Measurements from ENCODE around the gene LSMEM2.
A peak's percentile ranks its signal among the peaks of the same experiment; 100 is the strongest.
"Not testable (repeated sequence)": the region's sequence is repeated elsewhere in the genome, so short reads cannot be mapped to it uniquely, and the experiment has no call there.

LSMEM2 gene

DNA sequence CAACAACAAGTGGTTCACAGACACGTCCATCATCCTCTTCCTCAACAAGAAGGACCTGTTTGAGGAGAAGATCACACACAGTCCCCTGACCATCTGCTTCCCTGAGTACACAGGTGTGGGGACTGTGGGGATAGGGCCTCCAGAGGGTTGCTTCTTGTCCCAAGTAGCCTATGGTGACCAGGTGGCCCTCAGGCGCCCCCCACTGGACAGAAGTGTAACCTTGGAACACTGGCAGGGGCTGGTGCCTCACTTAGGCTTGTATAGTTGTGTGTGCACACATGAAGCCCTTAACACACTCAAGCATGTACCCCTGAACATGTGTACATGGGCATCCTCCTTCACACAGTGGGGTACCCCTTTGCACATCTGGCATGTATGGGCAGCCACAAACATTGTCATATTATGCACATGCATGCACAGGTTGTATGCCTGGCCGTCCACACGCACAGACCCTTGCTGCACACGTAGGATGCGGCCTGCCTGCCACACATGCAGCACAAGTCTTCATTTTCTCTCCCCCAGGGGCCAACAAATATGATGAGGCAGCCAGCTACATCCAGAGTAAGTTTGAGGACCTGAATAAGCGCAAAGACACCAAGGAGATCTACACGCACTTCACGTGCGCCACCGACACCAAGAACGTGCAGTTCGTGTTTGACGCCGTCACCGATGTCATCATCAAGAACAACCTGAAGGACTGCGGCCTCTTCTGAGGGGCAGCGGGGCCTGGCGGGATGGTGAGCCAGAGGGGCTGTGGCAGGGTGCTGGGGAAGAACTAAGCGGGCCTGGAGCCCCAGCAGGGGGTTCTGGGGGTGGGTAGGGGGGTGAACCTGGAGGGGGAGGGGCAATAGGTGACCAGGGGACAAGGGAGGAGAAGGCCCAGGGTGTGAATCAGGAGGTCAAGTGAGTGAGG, 21.7 kb upstream of the LSMEM2 start:
- Mint-ChIP-seq H3K27me3 (no peaks in the 10 kb centered on the region), H3K36me3 (peaks cover 4% of the 10 kb centered on the region), H3K27ac (peak overlapping the region; percentile 28), H3K4me1 (ENCODE audit: low read depth) (peaks cover 7% of the 10 kb centered on the region), H3K9me3 (ENCODE audit: low read depth) (no peaks in the 10 kb centered on the region), H3K4me3 (no peak overlapping the region)

DNA sequence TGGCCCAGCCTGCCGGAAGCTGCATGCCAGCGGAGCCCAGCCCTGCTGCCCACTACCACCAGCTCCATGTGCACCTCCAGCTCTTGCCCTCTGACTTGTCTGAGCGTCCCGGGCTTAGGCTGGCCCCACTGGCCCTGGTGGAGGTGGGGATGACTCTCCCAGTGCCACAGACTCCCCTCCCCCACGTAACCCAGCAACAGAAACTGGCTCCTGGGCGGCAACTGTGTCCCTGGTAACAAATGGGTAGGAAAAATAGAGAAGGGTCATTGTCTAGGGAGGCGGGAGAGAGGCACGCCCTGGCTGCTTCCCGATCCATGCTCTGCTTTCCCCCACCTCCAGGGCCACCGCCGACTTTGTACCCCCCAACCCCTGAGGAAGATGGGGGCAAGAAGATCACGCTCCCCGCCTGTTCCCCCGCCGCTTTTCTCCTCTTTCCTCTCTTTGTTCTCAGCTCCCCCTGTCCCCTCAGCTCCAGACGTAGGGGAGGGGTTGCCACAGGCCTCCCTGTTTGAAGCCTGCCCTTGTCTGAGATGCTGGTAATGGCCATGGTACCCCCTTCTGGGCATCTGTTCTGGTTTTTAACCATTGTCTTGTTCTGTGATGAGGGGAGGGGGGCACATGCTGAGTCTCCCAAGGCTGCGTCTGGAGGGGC, 20.7 kb upstream of the LSMEM2 start:
- Mint-ChIP-seq H3K27ac (no peak overlapping the region), H3K27me3 (no peaks in the 10 kb centered on the region), H3K36me3 (peaks cover 4% of the 10 kb centered on the region), H3K9me3 (ENCODE audit: low read depth) (no peaks in the 10 kb centered on the region), H3K4me1 (ENCODE audit: low read depth) (peaks cover 7% of the 10 kb centered on the region), H3K4me3 (no peak overlapping the region)

DNA sequence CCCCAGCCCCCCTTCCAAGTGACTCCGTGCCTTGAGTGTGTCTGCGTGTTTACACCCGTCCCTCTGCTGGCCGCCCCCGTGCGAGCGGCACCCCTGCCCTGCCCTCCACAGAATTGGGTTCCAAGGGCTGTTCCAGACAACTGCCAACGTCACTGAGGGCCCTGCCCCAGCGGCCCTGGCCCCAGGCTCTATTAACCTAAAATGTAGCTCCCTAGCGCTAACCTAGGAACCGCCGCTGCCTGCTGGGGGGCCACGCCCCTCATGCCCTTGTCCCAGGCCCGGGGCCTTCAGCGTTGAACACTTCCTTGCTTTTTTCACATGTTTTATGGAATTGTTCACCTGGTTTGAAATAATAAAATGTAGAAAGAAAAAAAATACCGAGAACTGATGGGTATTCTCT, 19.9 kb upstream of the LSMEM2 start:
- Mint-ChIP-seq H3K4me3 (no peak overlapping the region), H3K4me1 (ENCODE audit: low read depth) (peaks cover 4% of the 10 kb centered on the region), H3K36me3 (peaks cover 4% of the 10 kb centered on the region), H3K9me3 (ENCODE audit: low read depth) (no peaks in the 10 kb centered on the region), H3K27ac (no peak overlapping the region), H3K27me3 (no peaks in the 10 kb centered on the region)

DNA sequence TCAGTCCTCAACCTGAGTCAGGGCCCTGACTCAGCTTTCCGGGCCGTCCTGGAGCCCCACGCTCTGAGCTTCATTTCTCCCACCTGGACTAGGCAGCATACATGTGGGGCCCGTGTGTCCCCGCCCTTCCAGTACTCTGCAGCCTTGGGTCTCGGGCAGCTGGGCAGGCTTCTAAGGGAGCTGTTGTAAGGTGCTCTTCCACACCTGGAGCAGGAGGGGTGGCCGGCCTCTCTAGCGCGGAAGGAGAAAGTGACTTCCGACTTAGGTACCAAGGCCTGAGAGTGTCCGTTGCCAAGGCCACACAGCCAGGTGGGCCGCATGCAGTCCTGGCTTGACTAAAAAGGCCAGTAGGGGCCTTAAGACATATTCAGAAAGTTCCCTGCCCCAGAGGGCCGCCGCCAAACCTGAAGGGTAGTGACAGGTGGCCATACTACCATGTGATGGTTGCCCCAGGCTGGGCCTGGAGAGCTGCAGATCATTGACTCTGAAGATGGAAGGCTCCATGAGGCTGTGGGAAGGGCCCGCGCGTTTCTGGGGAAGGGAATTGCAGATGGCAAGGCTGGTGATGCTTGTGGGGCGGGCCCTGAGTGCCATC, 19.4 kb upstream of the LSMEM2 start:
- peaks cover 4% of the 10 kb centered on the region for H3K36me3 Mint-ChIP-seq
- no peaks in the 10 kb centered on the region for H3K27me3 Mint-ChIP-seq

DNA sequence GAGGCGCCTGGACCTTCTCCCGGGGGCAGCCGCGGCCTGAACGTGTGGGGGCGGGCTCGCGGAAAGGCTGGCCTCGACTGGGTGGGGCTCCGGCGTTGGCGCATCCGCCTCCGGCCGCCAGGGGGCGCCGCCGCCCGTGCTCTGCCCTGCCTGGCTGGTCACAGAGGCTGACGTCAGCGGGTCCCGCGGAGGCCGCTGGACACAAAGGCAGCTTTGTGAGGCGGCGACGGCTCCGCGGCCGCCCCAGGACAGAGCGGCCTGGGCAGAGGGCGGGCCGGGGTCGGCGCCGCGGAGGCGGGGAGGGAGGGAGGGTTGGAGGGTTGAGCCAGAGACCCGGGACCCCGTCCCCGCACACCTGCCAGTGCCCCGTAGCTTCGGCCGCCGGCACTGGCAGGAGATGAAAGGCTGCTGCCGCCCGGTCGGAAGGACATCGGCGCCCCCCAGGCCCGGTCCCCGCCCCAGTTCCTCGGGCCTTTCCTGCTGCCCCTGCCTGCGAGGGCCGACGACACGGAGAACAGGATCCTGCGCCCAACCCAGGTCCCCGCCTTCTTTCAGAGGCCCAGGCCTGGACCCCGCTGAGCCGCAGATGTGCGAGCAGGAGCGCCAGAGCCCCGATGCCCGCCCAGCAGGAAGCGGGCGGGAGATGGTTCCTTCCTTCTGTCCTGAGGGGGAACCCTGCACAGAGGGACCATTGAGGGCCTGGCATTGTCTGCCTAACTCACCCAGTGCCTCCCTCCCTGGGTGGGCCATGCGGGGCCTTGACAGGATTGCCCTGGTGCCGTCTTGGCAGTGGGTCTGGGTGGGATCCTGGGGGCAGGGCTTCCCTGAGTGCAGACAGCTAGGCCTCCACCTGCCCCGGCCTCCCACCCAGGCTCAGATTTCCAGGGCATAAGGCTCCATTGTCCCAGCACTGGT, 18.6 kb upstream of the LSMEM2 start:
- peaks cover 4% of the 10 kb centered on the region for H3K36me3 Mint-ChIP-seq
- no peaks in the 10 kb centered on the region for H3K27me3 Mint-ChIP-seq
- H3K27ac Mint-ChIP-seq: peak overlapping the region; percentile 68
- H3K4me1 Mint-ChIP-seq (ENCODE audit: low read depth): peaks cover 4% of the 10 kb centered on the region
- H3K4me3 Mint-ChIP-seq: peak overlapping the region; percentile 70
- no peaks in the 10 kb centered on the region for H3K9me3 Mint-ChIP-seq (ENCODE audit: low read depth)

More for the DNA sequence above, 19.4 kb upstream of the LSMEM2 start:
- Mint-ChIP-seq H3K4me3 (peak overlapping the region; percentile 70), H3K4me1 (ENCODE audit: low read depth) (peaks cover 4% of the 10 kb centered on the region), H3K27ac (peak overlapping the region; percentile 68), H3K9me3 (ENCODE audit: low read depth) (no peaks in the 10 kb centered on the region)

DNA sequence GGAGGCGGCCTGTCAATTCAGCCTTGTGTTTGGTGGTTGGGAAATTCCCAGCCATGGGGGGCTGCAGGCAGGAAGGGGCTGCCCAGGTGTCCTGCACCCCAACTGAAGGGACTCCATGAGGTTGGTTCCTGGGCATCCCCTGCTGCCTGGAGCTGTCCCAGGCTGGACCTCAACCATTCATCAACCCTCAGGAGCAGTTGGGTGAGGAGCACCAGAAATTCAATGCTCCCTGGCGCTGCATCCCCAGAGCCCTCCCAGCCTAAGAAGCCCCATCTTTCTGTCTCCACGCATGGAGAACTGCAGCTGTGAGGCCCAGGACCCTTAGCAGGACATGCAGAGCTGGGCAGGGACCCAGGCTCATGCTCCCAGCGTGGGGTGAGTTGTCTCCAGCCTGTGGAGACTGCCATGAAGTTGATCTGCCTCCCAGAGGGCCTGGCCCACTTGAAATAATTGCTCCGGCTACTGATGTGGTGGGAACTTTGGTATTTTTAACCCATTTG, 17.9 kb upstream of the LSMEM2 start:
- Mint-ChIP-seq H3K27ac (no peak overlapping the region), H3K4me1 (ENCODE audit: low read depth) (peaks cover 4% of the 10 kb centered on the region), H3K4me3 (peak overlapping the region; percentile 59), H3K36me3 (peaks cover 4% of the 10 kb centered on the region), H3K9me3 (ENCODE audit: low read depth) (no peaks in the 10 kb centered on the region), H3K27me3 (no peaks in the 10 kb centered on the region)

DNA sequence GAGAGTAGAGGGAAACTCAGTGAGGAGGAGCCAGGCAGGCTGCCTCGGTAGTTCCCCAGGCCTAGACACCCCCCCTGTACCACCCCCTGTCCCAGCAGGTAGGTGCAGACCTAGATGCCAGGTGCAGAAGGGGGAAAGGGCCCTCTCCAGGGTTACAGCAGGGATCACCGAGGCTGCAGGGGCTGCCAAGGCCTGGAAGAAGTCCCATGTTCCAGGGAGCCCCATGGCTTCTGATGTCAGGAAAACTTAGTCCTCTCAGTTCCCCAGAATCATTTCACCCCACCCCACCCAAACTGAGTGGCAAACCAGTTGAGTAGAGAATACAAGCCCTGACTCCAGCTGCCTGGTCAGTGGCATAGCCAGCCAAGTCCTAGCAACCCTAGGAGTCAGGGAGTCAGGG, 17.4 kb upstream of the LSMEM2 start:
- H3K4me3 Mint-ChIP-seq: peak overlapping the region; percentile 54
- no peaks in the 10 kb centered on the region for H3K27me3 Mint-ChIP-seq
- H3K36me3 Mint-ChIP-seq: peaks cover 4% of the 10 kb centered on the region
- no peaks in the 10 kb centered on the region for H3K9me3 Mint-ChIP-seq (ENCODE audit: low read depth)
- no peak overlapping the region for H3K27ac Mint-ChIP-seq
- peaks cover 4% of the 10 kb centered on the region for H3K4me1 Mint-ChIP-seq (ENCODE audit: low read depth)

DNA sequence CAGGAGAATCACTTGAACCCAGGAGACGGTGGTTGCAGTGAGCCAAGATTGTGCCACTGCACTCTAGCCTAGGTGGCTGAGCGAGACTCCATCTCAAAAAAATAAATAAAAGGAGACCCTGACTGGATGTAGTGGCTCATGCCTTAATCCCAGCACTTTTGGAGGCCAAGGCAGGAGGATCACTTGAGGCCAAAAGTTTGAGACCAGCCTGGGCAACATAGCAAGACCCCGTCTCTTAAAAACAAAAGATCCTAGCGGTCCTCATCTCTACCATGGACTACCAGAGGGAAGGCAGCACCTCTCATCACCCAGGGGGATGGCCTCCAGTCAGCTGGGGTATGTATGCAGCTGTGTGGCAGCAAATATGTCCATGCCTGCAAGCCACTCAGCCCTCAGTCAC, 16.7 kb upstream of the LSMEM2 start:
- not testable (repeated sequence) for H3K4me3 Mint-ChIP-seq; H3K36me3 Mint-ChIP-seq; H3K27ac Mint-ChIP-seq; H3K9me3 Mint-ChIP-seq (ENCODE audit: low read depth); H3K27me3 Mint-ChIP-seq; H3K4me1 Mint-ChIP-seq (ENCODE audit: low read depth)

DNA sequence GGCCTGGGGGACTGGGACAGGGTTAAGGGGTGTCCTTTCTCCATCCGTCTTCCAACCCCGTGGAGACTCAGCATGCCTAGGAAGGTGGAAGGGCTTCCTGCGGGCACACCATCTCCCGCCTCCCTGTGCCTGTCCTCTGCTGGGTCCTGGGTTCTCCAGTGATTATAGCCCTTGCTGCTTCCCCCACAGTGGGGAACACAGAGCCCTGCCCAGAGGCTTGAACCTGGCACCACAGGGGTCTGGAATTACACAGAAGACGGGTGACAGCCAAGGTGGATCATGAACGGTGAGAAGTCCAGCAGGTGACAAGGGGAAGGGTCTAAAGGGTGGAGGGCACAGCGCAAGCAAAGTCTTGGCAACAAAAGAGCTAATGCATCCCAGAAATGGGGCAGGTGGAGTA, 16.1 kb upstream of the LSMEM2 start:
- H3K27ac Mint-ChIP-seq: no peak overlapping the region
- H3K4me1 Mint-ChIP-seq (ENCODE audit: low read depth): peaks cover 3% of the 10 kb centered on the region
- no peaks in the 10 kb centered on the region for H3K36me3 Mint-ChIP-seq
- no peaks in the 10 kb centered on the region for H3K9me3 Mint-ChIP-seq (ENCODE audit: low read depth)
- no peak overlapping the region for H3K4me3 Mint-ChIP-seq
- H3K27me3 Mint-ChIP-seq: no peaks in the 10 kb centered on the region

DNA sequence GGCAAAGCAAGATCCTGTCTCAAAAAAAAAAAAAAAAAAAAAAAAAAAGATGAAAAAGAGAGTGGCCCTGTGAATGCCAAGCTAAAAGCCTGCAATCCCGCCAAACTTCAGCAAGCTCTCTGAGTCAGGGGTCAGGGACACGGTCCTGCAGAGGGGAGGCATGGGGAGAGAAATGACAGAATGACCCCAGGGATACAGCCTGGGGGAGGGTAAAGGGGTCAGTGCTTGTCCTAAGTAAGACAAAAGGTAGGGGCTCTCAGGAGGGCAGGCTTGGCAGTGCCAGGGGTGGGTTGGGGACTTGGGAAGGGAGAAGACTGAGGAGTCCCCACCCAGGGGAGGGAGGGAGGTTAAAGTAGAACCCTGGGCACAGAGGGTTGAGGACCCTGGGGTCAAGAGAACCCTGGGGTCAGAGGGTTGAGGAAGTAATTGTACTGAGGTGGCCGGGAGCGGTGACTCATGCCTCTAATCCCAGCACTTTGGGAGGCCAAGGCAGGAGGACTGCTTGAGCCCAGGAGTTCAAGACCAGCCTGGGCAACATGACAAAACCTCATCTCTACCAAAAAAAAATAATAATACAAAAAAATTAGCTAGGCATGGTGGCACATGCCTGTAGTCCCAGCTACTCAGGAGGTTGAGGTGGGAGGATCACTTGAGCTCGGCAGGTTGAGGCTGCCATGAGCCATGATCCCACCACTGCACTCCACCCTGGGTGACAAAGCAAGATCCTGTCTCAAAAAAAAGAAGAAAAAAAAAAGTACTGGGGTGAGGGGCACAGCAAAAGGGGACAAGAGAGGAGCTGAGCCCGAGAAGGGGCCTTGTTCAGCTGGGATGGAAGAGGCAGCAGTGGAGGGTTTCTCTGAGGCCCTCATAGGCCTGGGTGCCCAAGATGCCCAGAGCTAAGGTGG, 15.2 kb upstream of the LSMEM2 start:
- no peaks in the 10 kb centered on the region for H3K36me3 Mint-ChIP-seq
- H3K4me3 Mint-ChIP-seq: no peak overlapping the region
- H3K27me3 Mint-ChIP-seq: peaks cover 4% of the 10 kb centered on the region
- no peak overlapping the region for H3K27ac Mint-ChIP-seq
- no peaks in the 10 kb centered on the region for H3K9me3 Mint-ChIP-seq (ENCODE audit: low read depth)
- H3K4me1 Mint-ChIP-seq (ENCODE audit: low read depth): peaks cover 3% of the 10 kb centered on the region

DNA sequence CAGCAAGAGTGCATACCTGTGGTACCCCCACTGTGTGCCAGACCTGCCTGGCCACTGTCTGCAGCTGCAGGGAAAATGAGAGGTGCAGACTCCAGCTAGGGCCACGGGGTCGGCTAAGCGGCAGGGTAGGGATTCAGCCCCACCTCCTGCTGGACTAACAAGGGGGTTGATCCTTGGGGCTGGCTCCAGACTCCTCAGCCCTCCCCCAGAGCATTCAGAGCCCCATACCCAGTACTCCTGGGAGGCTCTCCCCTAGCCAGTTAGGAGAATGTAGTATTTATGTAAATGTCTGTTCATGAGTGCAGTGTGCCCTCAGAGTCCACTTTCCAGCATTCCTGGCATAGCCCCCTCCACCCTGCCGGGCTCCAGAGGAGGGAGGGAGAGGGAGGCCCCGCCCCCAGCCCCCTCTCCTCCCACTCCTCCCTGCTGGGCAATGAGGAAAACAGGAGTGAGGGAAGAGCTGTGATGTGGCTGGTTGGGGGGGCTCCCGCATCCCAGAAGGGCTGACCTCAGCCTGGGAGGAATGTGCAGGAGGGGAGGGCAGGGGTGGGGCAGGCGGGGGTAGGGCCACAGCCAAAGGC, 14.4 kb upstream of the LSMEM2 start:
- Mint-ChIP-seq H3K4me3 (no peak overlapping the region), H3K4me1 (ENCODE audit: low read depth) (peaks cover 2% of the 10 kb centered on the region), H3K27ac (no peak overlapping the region), H3K27me3 (peaks cover 5% of the 10 kb centered on the region), H3K36me3 (no peaks in the 10 kb centered on the region), H3K9me3 (ENCODE audit: low read depth) (no peaks in the 10 kb centered on the region)

DNA sequence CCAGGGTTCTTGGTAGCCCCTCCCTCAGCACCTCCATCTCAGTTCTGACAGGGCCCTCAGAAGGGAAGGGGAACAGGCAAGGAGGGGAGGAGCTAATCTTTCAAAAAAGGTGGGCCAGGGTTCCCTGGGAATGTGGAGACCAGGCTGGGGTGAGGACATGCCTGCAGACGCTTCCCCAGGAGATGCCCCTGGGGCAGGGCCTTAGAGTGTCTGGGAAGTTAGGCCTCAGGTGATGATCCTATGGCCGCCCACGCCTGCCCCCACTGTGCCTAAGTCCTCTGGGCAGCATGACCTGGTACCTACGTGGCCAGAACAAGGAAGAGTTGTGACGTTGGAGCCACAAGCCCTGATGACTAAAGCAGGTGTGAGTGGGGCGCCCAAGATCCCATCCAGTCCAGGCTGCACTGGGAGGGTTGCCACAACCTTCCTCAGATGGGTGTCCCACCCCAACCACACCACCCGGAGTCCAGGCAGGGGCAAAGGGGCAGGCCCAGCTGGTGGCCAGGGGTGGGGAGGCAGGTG, 13.9 kb upstream of the LSMEM2 start:
- Mint-ChIP-seq H3K36me3 (no peaks in the 10 kb centered on the region), H3K4me1 (ENCODE audit: low read depth) (no peaks in the 10 kb centered on the region), H3K27me3 (peaks cover 5% of the 10 kb centered on the region), H3K9me3 (ENCODE audit: low read depth) (no peaks in the 10 kb centered on the region), H3K27ac (no peak overlapping the region), H3K4me3 (no peak overlapping the region)

DNA sequence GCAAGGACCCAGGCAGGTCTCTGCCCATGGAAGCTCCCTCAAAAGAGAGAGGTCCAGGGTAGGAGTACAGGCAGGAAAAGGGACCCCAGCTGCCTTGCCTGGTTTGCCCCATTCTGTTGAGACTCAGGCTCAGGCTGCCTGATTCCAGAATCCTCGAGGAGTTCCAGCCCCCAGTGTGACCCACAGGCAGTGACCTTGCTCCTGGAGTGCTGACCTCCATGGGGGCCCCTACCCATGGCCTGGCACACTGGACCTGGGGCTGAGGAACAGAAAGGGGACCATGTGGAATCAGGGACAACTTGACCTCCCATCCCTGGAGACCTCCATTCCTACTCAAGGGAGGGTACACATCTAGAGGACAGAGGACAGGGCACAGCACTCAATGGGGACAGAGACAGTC, 13.3 kb upstream of the LSMEM2 start:
- Mint-ChIP-seq H3K9me3 (ENCODE audit: low read depth) (no peaks in the 10 kb centered on the region), H3K4me1 (ENCODE audit: low read depth) (no peaks in the 10 kb centered on the region), H3K27ac (no peak overlapping the region), H3K36me3 (no peaks in the 10 kb centered on the region), H3K4me3 (no peak overlapping the region), H3K27me3 (peaks cover 5% of the 10 kb centered on the region)

Measured in activated naive CD8-positive, alpha-beta T cell (primary cell).